ENCODE measurements around the gene MVB12B.

MVB12B gene

GRCh38 chr9:126386088-126386487, 59.5 kb downstream of the MVB12B start:
- TF ChIP-seq RAD21 (IDR thresholded peaks at IDR 0.05; ENCODE audit: low read depth) (peak; percentile 28; the same call in 1 of the 2 replicates), CREB1 (IDR thresholded peaks at IDR 0.05; ENCODE audit: low read depth) (no peak)

GRCh38 chr9:126386776-126387175, 60.1 kb downstream of the MVB12B start:
- TF ChIP-seq TCF12 (IDR thresholded peaks at IDR 0.05; ENCODE audit: low read depth): no peak
- no peak for TF ChIP-seq REST (IDR thresholded peaks at IDR 0.05; ENCODE audit: low read depth)

- TF ChIP-seq NFIC (IDR thresholded peaks at IDR 0.05) (no peak), CREB1 (IDR thresholded peaks at IDR 0.05; ENCODE audit: low read depth) (no peak), EP300 (IDR thresholded peaks at IDR 0.05; ENCODE audit: borderline replicate concordance) (no peak), ZBTB7A (IDR thresholded peaks at IDR 0.05; ENCODE audit: low read depth) (no peak), MAX (IDR thresholded peaks at IDR 0.05) (no peak), REST (IDR thresholded peaks at IDR 0.05; ENCODE audit: low read depth) (no peak), TEAD4 (IDR thresholded peaks at IDR 0.05) (no peak), YY1 (IDR thresholded peaks at IDR 0.05; ENCODE audit: low read depth) (no peak), CEBPB (IDR thresholded peaks at IDR 0.05) (no peak), RAD21 (IDR thresholded peaks at IDR 0.05; ENCODE audit: low read depth) (no peak)
Observed at GRCh38 chr9:126388964-126389708, 62.5 kb downstream of the MVB12B start.

- TF ChIP-seq CEBPB (IDR thresholded peaks at IDR 0.05): no peak
- no peak for TF ChIP-seq NFIC (IDR thresholded peaks at IDR 0.05)
- TF ChIP-seq REST (IDR thresholded peaks at IDR 0.05; ENCODE audit: low read depth): no peak
Observed at GRCh38 chr9:126389992-126390391, 63.4 kb downstream of the MVB12B start.

- no peak for TF ChIP-seq YY1 (IDR thresholded peaks at IDR 0.05; ENCODE audit: low read depth)
- TF ChIP-seq RAD21 (IDR thresholded peaks at IDR 0.05; ENCODE audit: low read depth): no peak
- no peak for TF ChIP-seq USF1 (IDR thresholded peaks at IDR 0.05)
- no peak for TF ChIP-seq TEAD4 (IDR thresholded peaks at IDR 0.05)
- TF ChIP-seq NFIC (IDR thresholded peaks at IDR 0.05): no peak
- no peak for TF ChIP-seq EGR1 (IDR thresholded peaks at IDR 0.05)
- TF ChIP-seq CREB1 (IDR thresholded peaks at IDR 0.05; ENCODE audit: low read depth): no peak
- TF ChIP-seq TAF1 (IDR thresholded peaks at IDR 0.05; ENCODE audit: low read depth): no peak
- no peak for TF ChIP-seq EP300 (IDR thresholded peaks at IDR 0.05; ENCODE audit: borderline replicate concordance)
- TF ChIP-seq ZBTB7A (IDR thresholded peaks at IDR 0.05; ENCODE audit: low read depth): no peak
- TF ChIP-seq TCF12 (IDR thresholded peaks at IDR 0.05; ENCODE audit: low read depth): no peak
Observed at GRCh38 chr9:126390923-126391322, 64.3 kb downstream of the MVB12B start.

Data from Ishikawa (cell line).